IgD-negative memory B cell (primary cell): ENCODE results near the gene POSTN. TPM values are rescaled to one million over a fixed set of nuclear protein-coding genes. Genes with fewer than 3 reads are reported as not detected.
"Not testable (repeated sequence)": the region's sequence is repeated elsewhere in the genome, so short reads cannot be mapped to it uniquely, and the experiment has no call there.

Experiments used
- H3K27ac Mint-ChIP-seq, 3 donors: one replicate each; pipeline ENCODE4 v1.8.0; 2020 to 2022; ENCODE audit warnings: mild to moderate bottlenecking in 3 of 3, mixed read lengths in 3 of 3, moderate library complexity in 1 of 3
- H3K27me3 Mint-ChIP-seq: one replicate; pipeline ENCODE4 v1.8.0; 2021; ENCODE audit warnings: mixed read lengths
- H3K36me3 Mint-ChIP-seq: one replicate; pipeline ENCODE4 v1.8.0; 2020; ENCODE audit warnings: mild to moderate bottlenecking, mixed read lengths
- H3K4me1 Mint-ChIP-seq, 3 donors: one replicate each; pipeline ENCODE4 v1.8.0; 2020 to 2022; ENCODE audit warnings: mixed read lengths in 3 of 3, mild to moderate bottlenecking in 1 of 3
- H3K4me3 Mint-ChIP-seq, 4 donors: one replicate each; pipeline ENCODE4 v1.8.0; 2020 to 2022; ENCODE audit warnings: mild to moderate bottlenecking in 4 of 4, mixed read lengths in 4 of 4, moderate library complexity in 3 of 4
- H3K9me3 Mint-ChIP-seq, 3 donors: one replicate each; pipeline ENCODE4 v1.8.0; 2020 to 2021; ENCODE audit warnings: mixed read lengths in 3 of 3, mild to moderate bottlenecking in 1 of 3
- polyA plus RNA-seq: library from polyadenylated mRNA; unstranded; fragments of 300-500 nt; fragmentation: Illumina TruSeq; gene quantifications from one replicate; pipeline ENCODE4 v1.2.3, GENCODE V29; 2021

The POSTN gene
- polyA plus RNA-seq, 1 donor from 2014 or later = not detected

- Mint-ChIP-seq H3K27me3 (no peaks in the 10 kb centered on the region), H3K4me1 (no peaks in the 10 kb centered on the region), H3K36me3 (no peaks in the 10 kb centered on the region), H3K4me3 (no peak overlapping the region), H3K27ac (no peak overlapping the region), H3K9me3 (no peaks in the 10 kb centered on the region)
Observed at GRCh38 chr13:37613236-37613635, 14.7 kb upstream of the POSTN start.

- no peak overlapping the region for H3K27ac Mint-ChIP-seq
- peaks cover 0 to 2% (median 1%) of the 10 kb centered on the region in 3 donors for H3K9me3 Mint-ChIP-seq
- no peaks in the 10 kb centered on the region for H3K36me3 Mint-ChIP-seq
- no peak overlapping the region for H3K4me3 Mint-ChIP-seq
- no peaks in the 10 kb centered on the region for H3K4me1 Mint-ChIP-seq
- no peaks in the 10 kb centered on the region for H3K27me3 Mint-ChIP-seq
Observed at GRCh38 chr13:37608750-37609339, 10.3 kb upstream of the POSTN start.

GRCh38 chr13:37602733-37603381, 4.3 kb upstream of the POSTN start:
- Mint-ChIP-seq H3K27ac (no peak overlapping the region), H3K9me3 (peaks cover 0 to under 1% (median 0%) of the 10 kb centered on the region in 3 donors), H3K4me1 (no peaks in the 10 kb centered on the region), H3K27me3 (no peaks in the 10 kb centered on the region), H3K36me3 (no peaks in the 10 kb centered on the region), H3K4me3 (no peak overlapping the region)

GRCh38 chr13:37601648-37602440, 3.3 kb upstream of the POSTN start:
- Mint-ChIP-seq H3K9me3 (no peaks in the 10 kb centered on the region), H3K4me3 (no peak overlapping the region), H3K36me3 (no peaks in the 10 kb centered on the region), H3K27me3 (no peaks in the 10 kb centered on the region), H3K27ac (no peak overlapping the region), H3K4me1 (no peaks in the 10 kb centered on the region)

GRCh38 chr13:37599519-37599918, 951 bp upstream of the POSTN start:
- no peaks in the 10 kb centered on the region for H3K4me1 Mint-ChIP-seq
- peaks cover 0 to 2% (median 0%) of the 10 kb centered on the region in 3 donors for H3K9me3 Mint-ChIP-seq
- no peak overlapping the region for H3K4me3 Mint-ChIP-seq
- no peaks in the 10 kb centered on the region for H3K27me3 Mint-ChIP-seq
- H3K36me3 Mint-ChIP-seq = no peaks in the 10 kb centered on the region
- H3K27ac Mint-ChIP-seq = no peak overlapping the region

GRCh38 chr13:37597477-37598025, 1.0 kb downstream of the POSTN start:
- Mint-ChIP-seq H3K27ac (no peak overlapping the region), H3K4me1 (no peaks in the 10 kb centered on the region), H3K36me3 (no peaks in the 10 kb centered on the region), H3K9me3 (peaks cover 0 to 2% (median 0%) of the 10 kb centered on the region in 3 donors), H3K27me3 (no peaks in the 10 kb centered on the region), H3K4me3 (no peak overlapping the region)

- H3K27me3 Mint-ChIP-seq = no peaks in the 10 kb centered on the region
- H3K4me1 Mint-ChIP-seq = no peaks in the 10 kb centered on the region
- H3K27ac Mint-ChIP-seq = no peak overlapping the region
- H3K36me3 Mint-ChIP-seq = no peaks in the 10 kb centered on the region
- no peak overlapping the region for H3K4me3 Mint-ChIP-seq
- H3K9me3 Mint-ChIP-seq = peaks cover 0 to 2% (median 0%) of the 10 kb centered on the region in 3 donors
Observed at GRCh38 chr13:37596805-37597204, 1.8 kb downstream of the POSTN start.

GRCh38 chr13:37595162-37595561, 3.4 kb downstream of the POSTN start:
- no peak overlapping the region for H3K4me3 Mint-ChIP-seq
- peaks cover 0 to 2% (median 0%) of the 10 kb centered on the region in 3 donors for H3K9me3 Mint-ChIP-seq
- H3K36me3 Mint-ChIP-seq = no peaks in the 10 kb centered on the region
- H3K27ac Mint-ChIP-seq = no peak overlapping the region
- H3K27me3 Mint-ChIP-seq = no peaks in the 10 kb centered on the region
- no peaks in the 10 kb centered on the region for H3K4me1 Mint-ChIP-seq

- Mint-ChIP-seq H3K36me3 (no peaks in the 10 kb centered on the region), H3K9me3 (peaks cover 0 to 2% (median 0%) of the 10 kb centered on the region in 3 donors), H3K27ac (no peak overlapping the region), H3K27me3 (no peaks in the 10 kb centered on the region), H3K4me3 (no peak overlapping the region), H3K4me1 (no peaks in the 10 kb centered on the region)
Observed at GRCh38 chr13:37594550-37594949, 4.0 kb downstream of the POSTN start.

- H3K4me1 Mint-ChIP-seq, H3K4me3 Mint-ChIP-seq, H3K27ac Mint-ChIP-seq, H3K27me3 Mint-ChIP-seq, H3K9me3 Mint-ChIP-seq, H3K36me3 Mint-ChIP-seq: not testable (repeated sequence)
Observed at GRCh38 chr13:37589381-37589780, 9.2 kb downstream of the POSTN start.

GRCh38 chr13:37587236-37587635, 11.3 kb downstream of the POSTN start:
- Mint-ChIP-seq H3K36me3 (peaks cover 1% of the 10 kb centered on the region), H3K27me3 (no peaks in the 10 kb centered on the region), H3K9me3 (peaks cover 0 to 4% (median 0%) of the 10 kb centered on the region in 3 donors), H3K27ac (no peak overlapping the region), H3K4me1 (no peaks in the 10 kb centered on the region), H3K4me3 (no peak overlapping the region)

GRCh38 chr13:37586164-37586563, 12.4 kb downstream of the POSTN start:
- Mint-ChIP-seq H3K36me3 (peaks cover 1% of the 10 kb centered on the region), H3K9me3 (peaks cover 0 to 4% (median 0%) of the 10 kb centered on the region in 3 donors), H3K27me3 (no peaks in the 10 kb centered on the region), H3K27ac (no peak overlapping the region), H3K4me3 (no peak overlapping the region), H3K4me1 (no peaks in the 10 kb centered on the region)

GRCh38 chr13:37585541-37585940, 13.0 kb downstream of the POSTN start:
- peaks cover 0 to 4% (median 0%) of the 10 kb centered on the region in 3 donors for H3K9me3 Mint-ChIP-seq
- H3K27me3 Mint-ChIP-seq = no peaks in the 10 kb centered on the region
- no peak overlapping the region for H3K4me3 Mint-ChIP-seq
- H3K27ac Mint-ChIP-seq = no peak overlapping the region
- peaks cover 1% of the 10 kb centered on the region for H3K36me3 Mint-ChIP-seq
- no peaks in the 10 kb centered on the region for H3K4me1 Mint-ChIP-seq

- Mint-ChIP-seq H3K27ac (no peak overlapping the region), H3K27me3 (no peaks in the 10 kb centered on the region), H3K4me1 (no peaks in the 10 kb centered on the region), H3K36me3 (no peaks in the 10 kb centered on the region), H3K4me3 (no peak overlapping the region), H3K9me3 (peaks cover 0 to 2% (median 0%) of the 10 kb centered on the region in 3 donors)
Observed at GRCh38 chr13:37576601-37577000, 22.0 kb downstream of the POSTN start.

- Mint-ChIP-seq H3K27ac (no peak overlapping the region), H3K4me3 (no peak overlapping the region), H3K36me3 (no peaks in the 10 kb centered on the region)
Observed at GRCh38 chr13:37565425-37565824, 33.1 kb downstream of the POSTN start.

More at GRCh38 chr13:37565425-37565824, 33.1 kb downstream of the POSTN start:
- no peaks in the 10 kb centered on the region for H3K4me1 Mint-ChIP-seq
- no peaks in the 10 kb centered on the region for H3K27me3 Mint-ChIP-seq
- peaks cover 0 to 3% (median 2%) of the 10 kb centered on the region in 3 donors for H3K9me3 Mint-ChIP-seq
